Cardiac muscle cell (in vitro differentiated cells and primary cell): ENCODE results near the gene IL17RE. TPM values are rescaled to one million over a fixed set of nuclear protein-coding genes. Genes with fewer than 3 reads are reported as not detected.

ENCODE experiments used
- DNase-seq, 2 donors: peaks; one replicate each; pipeline versions ENCODE4 v3.0.0 to v3.0.0-alpha.2; 2010 to 2017; ENCODE audit warnings: low read depth in 1 of 2, low spot score in 1 of 2
- H3K27ac ChIP-seq: fragments of 200-600 bp; sonication (generic); 2 replicates; pipeline ENCODE4 v1.5.1; 2016
- H3K27me3 ChIP-seq: fragments of 200-600 bp; sonication (generic); 2 replicates; pipeline ENCODE4 v1.6.0; 2016; ENCODE audit warnings: control low read depth
- H3K36me3 ChIP-seq: fragments of 200-600 bp; sonication (generic); 2 replicates; pipeline ENCODE4 v1.5.1; 2016; ENCODE audit warnings: control low read depth
- H3K4me1 ChIP-seq: fragments of 200-600 bp; sonication (generic); 2 replicates; pipeline ENCODE4 v1.8.1; 2017; ENCODE audit warnings: low read depth, mild to moderate bottlenecking, mixed run types
- H3K4me3 ChIP-seq: fragments of 200-600 bp; sonication (generic); 2 replicates; pipeline ENCODE4 v1.5.1; 2016; ENCODE audit warnings: mild to moderate bottlenecking
- H3K9me3 ChIP-seq: fragments of 200-600 bp; sonication (generic); 2 replicates; pipeline ENCODE4 v1.5.1; 2017; ENCODE audit warnings: low read depth, mild to moderate bottlenecking, control low read depth
- polyA plus RNA-seq: library from polyadenylated mRNA; unstranded; fragments of >200 nt; fragmentation: Nextera tagmentation; extraction: Ambion mirVana; gene quantifications from 2 replicates; pipeline ENCODE4 v1.2.1, GENCODE V29; 2016
- total RNA-seq: library from RNA; depleted of rRNA; stranded (reverse); fragments of >200 nt; gene quantifications from 2 replicates; pipeline ENCODE4 v1.2.3, GENCODE V29; 2016
- TF ChIP-seq, protein P1 (sequence below): IDR thresholded peaks from 2 replicates; pipeline ENCODE4 v1.5.1; 2012; ENCODE audit warnings: low read depth, mild to moderate bottlenecking, low read length

The IL17RE gene
- total and polyA plus RNA-seq, 2 experiments from 2014 or later: 1.2 to 1.3 TPM

DNA sequence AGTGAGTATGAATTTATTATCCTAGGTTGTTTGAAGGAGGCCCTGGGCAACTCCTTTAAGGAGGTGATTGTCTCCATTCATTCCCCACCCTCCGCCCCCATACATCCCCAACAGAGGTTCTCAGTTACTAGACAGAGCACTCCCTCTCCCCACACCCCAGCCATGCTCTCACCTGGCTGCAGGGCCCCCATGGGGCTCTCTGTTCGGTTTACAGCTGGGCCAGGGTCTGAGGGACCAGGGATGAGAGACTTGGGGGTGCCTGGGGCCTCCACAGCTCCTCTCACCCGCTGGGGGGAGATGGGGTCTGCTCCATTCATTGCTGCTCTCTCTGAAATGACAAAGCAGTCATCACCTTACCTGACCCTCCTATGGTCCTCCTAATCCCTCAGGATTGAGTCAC lies 45.9 kb downstream of the IL17RE start:
- Histone ChIP-seq H3K36me3 (no peaks in the 10 kb centered on the region), H3K27ac (no peak overlapping the region), H3K27me3 (no peaks in the 10 kb centered on the region), H3K4me1 (no peaks in the 10 kb centered on the region), H3K4me3 (no peak overlapping the region), H3K9me3 (no peaks in the 10 kb centered on the region)
- no peak for DNase-seq
- TF ChIP-seq, protein P1, sequence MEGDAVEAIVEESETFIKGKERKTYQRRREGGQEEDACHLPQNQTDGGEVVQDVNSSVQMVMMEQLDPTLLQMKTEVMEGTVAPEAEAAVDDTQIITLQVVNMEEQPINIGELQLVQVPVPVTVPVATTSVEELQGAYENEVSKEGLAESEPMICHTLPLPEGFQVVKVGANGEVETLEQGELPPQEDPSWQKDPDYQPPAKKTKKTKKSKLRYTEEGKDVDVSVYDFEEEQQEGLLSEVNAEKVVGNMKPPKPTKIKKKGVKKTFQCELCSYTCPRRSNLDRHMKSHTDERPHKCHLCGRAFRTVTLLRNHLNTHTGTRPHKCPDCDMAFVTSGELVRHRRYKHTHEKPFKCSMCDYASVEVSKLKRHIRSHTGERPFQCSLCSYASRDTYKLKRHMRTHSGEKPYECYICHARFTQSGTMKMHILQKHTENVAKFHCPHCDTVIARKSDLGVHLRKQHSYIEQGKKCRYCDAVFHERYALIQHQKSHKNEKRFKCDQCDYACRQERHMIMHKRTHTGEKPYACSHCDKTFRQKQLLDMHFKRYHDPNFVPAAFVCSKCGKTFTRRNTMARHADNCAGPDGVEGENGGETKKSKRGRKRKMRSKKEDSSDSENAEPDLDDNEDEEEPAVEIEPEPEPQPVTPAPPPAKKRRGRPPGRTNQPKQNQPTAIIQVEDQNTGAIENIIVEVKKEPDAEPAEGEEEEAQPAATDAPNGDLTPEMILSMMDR: no peak

DNA sequence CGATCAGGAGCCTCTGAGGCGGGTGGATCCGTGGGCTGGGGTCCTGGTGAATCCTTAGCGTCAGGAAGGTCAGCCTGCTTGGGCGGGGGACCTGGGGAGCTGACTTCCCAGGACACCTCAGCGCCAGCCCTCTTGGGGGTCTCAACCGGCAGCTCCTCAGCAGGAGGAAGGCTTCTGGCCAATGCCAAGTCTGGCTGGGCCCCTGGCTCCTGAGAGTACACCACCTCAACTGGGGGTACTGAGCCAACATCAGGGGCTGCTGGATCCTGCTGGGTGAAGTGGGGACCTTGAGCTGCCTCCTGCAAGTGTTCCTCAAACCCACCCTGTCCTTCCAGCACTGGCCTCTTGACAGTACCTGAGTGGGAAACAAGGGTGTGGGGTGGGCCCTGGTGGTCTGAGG lies 46.5 kb downstream of the IL17RE start:
- no peak overlapping the region for H3K4me3 ChIP-seq
- H3K27me3 ChIP-seq: no peaks in the 10 kb centered on the region
- no peaks in the 10 kb centered on the region for H3K9me3 ChIP-seq
- no peaks in the 10 kb centered on the region for H3K36me3 ChIP-seq
- no peak overlapping the region for H3K27ac ChIP-seq
- TF ChIP-seq, protein P1: no peak
- H3K4me1 ChIP-seq: no peaks in the 10 kb centered on the region
- no peak for DNase-seq

DNA sequence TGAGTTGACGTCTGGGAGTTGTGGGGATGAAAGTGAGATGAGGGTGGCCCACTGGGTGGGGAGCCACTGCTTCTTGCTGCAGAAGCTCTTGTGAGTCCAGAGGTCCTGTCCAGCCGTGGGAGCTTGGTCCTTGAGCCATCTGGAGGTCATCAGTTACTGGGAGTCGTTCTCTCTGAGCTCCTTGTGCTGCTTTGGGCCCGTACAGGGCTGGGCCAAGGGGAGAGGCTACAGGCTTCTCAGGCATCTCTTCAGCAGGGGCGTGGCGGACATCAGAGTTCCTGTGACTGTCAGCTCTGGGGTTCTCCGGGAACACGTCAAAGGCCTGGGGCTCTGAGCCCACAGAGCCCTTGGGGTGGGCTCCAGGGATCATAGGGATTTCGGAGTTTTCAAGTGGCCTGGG lies 47.0 kb downstream of the IL17RE start:
- H3K36me3 ChIP-seq: no peaks in the 10 kb centered on the region
- H3K4me1 ChIP-seq: peaks cover 1% of the 10 kb centered on the region
- no peaks in the 10 kb centered on the region for H3K27me3 ChIP-seq
- no peak overlapping the region for H3K27ac ChIP-seq
- TF ChIP-seq, protein P1: no peak
- H3K9me3 ChIP-seq: no peaks in the 10 kb centered on the region
- H3K4me3 ChIP-seq: no peak overlapping the region
- DNase-seq: no peak

DNA sequence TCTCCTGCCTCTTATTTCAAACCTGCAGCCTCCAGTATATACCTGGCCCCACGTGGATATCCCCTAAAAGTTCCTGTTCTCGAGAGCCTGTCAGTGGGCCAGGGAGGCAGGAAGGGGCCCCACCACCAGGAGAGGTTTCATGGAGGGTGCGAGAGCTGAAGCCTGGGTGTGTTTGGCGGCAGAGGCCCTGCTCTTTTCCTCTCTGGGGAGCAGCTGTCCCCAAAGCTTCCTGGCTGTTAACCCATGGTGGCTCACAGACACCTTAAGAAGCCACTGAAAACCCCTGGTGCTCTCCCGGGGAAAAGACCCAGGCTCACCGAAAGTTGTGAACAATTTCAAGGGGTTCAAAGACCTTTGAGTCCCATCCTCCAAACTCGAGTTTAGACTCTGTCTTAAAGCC lies 48.5 kb downstream of the IL17RE start:
- H3K36me3 ChIP-seq: no peaks in the 10 kb centered on the region
- no peaks in the 10 kb centered on the region for H3K9me3 ChIP-seq
- no peak overlapping the region for H3K4me3 ChIP-seq
- H3K4me1 ChIP-seq: peaks cover 11% of the 10 kb centered on the region
- no peak for DNase-seq
- TF ChIP-seq, protein P1: no peak
- H3K27ac ChIP-seq: no peak overlapping the region
- H3K27me3 ChIP-seq: no peaks in the 10 kb centered on the region

DNA sequence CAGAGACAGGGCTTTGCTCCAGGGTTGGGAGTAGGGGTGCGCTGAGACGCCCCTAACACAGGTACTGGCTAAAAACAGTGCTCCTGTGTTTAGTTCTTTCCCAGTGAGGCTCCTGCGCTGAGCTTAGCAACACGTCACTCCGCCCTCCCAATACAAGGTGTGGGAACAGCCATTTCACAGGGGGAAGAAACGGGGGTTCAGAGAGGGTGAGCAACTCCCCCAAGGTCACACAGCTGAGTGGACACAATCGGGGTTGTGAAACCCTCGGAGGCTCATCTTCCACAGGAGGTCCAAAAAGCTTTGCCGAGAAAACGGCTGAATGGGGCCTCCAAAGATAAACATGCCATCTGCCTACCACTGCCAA lies 48.9 kb downstream of the IL17RE start:
- Histone ChIP-seq H3K27ac (no peak overlapping the region), H3K4me1 (peaks cover 11% of the 10 kb centered on the region), H3K9me3 (no peaks in the 10 kb centered on the region), H3K4me3 (peak overlapping the region; percentile 56), H3K27me3 (no peaks in the 10 kb centered on the region), H3K36me3 (no peaks in the 10 kb centered on the region)
- DNase-seq: no peak
- TF ChIP-seq, protein P1: no peak
